ENCODE data around the gene GREB1L. TPM values are rescaled to one million over a fixed set of nuclear protein-coding genes. Genes with fewer than 3 reads are reported as not detected.
"Not testable (repeated sequence)": the region's sequence is repeated elsewhere in the genome, so short reads cannot be mapped to it uniquely, and the experiment has no call there.

The GREB1L gene
- total RNA-seq, 1 donor from 2014 or later = 0.20 TPM

GRCh38 chr18:21305621-21306020 is 63.6 kb downstream of the GREB1L start:
- DNase-seq (ENCODE audit: low read depth, low spot score) = no peak

- DNase-seq (ENCODE audit: low read depth, low spot score) = no peak
Measured at GRCh38 chr18:21306368-21306767, 64.3 kb downstream of the GREB1L start.

- DNase-seq (ENCODE audit: low read depth, low spot score) = no peak
Measured at GRCh38 chr18:21307578-21307977, 65.5 kb downstream of the GREB1L start.

- no peak for DNase-seq (ENCODE audit: low read depth, low spot score)
Measured at GRCh38 chr18:21309248-21309647, 67.2 kb downstream of the GREB1L start.

GRCh38 chr18:21311980-21312379 is 69.9 kb downstream of the GREB1L start:
- DNase-seq (ENCODE audit: low read depth, low spot score) = not testable (repeated sequence)

- DNase-seq (ENCODE audit: low read depth, low spot score) = no peak
Measured at GRCh38 chr18:21313576-21313975, 71.5 kb downstream of the GREB1L start.

GRCh38 chr18:21314724-21315123 is 72.7 kb downstream of the GREB1L start:
- no peak for DNase-seq (ENCODE audit: low read depth, low spot score)

- DNase-seq (ENCODE audit: low read depth, low spot score) = not testable (repeated sequence)
Measured at GRCh38 chr18:21315126-21315525, 73.1 kb downstream of the GREB1L start.

- no peak for DNase-seq (ENCODE audit: low read depth, low spot score)
Measured at GRCh38 chr18:21315741-21316197, 73.7 kb downstream of the GREB1L start.

- DNase-seq (ENCODE audit: low read depth, low spot score) = no peak
Measured at GRCh38 chr18:21316296-21316695, 74.3 kb downstream of the GREB1L start.

GRCh38 chr18:21321711-21322110 is 79.7 kb downstream of the GREB1L start:
- no peak for DNase-seq (ENCODE audit: low read depth, low spot score)

- DNase-seq (ENCODE audit: low read depth, low spot score) = no peak
Measured at GRCh38 chr18:21327101-21327500, 85.1 kb downstream of the GREB1L start.

GRCh38 chr18:21330122-21330701 is 88.2 kb downstream of the GREB1L start:
- DNase-seq (ENCODE audit: low read depth, low spot score) = no peak

- DNase-seq (ENCODE audit: low read depth, low spot score) = no peak
Measured at GRCh38 chr18:21331065-21331464, 89.0 kb downstream of the GREB1L start.

- DNase-seq (ENCODE audit: low read depth, low spot score) = no peak
Measured at GRCh38 chr18:21335927-21336488, 94.0 kb downstream of the GREB1L start.

- no peak for DNase-seq (ENCODE audit: low read depth, low spot score)
Measured at GRCh38 chr18:21336846-21337245, 94.8 kb downstream of the GREB1L start.

GRCh38 chr18:21341141-21341540 is 99.1 kb downstream of the GREB1L start:
- DNase-seq (ENCODE audit: low read depth, low spot score) = no peak

- DNase-seq (ENCODE audit: low read depth, low spot score) = no peak
Measured at GRCh38 chr18:21342372-21342771, 100.3 kb downstream of the GREB1L start.

GRCh38 chr18:21344860-21345259 is 102.8 kb downstream of the GREB1L start:
- no peak for DNase-seq (ENCODE audit: low read depth, low spot score)

GRCh38 chr18:21345840-21346239 is 103.8 kb downstream of the GREB1L start:
- no peak for DNase-seq (ENCODE audit: low read depth, low spot score)

GRCh38 chr18:21359746-21360145 is 117.7 kb downstream of the GREB1L start:
- no peak for DNase-seq (ENCODE audit: low read depth, low spot score)

- no peak for DNase-seq (ENCODE audit: low read depth, low spot score)
Measured at GRCh38 chr18:21361307-21361880, 119.4 kb downstream of the GREB1L start.

GRCh38 chr18:21362831-21363230 is 120.8 kb downstream of the GREB1L start:
- DNase-seq (ENCODE audit: low read depth, low spot score) = no peak
